Stimulated activated CD4-positive, alpha-beta T cell treated with anti-CD3 and anti-CD28 coated beads, Interleukin-15, amount 100 ng/mL, for 48 hours (primary cell): ENCODE results near the gene ZNF142.

Experiments used
- DNase-seq, 2 donors: peaks; one replicate each; pipeline ENCODE4 v3.0.0-alpha.2; 2020; ENCODE audit warnings: low read depth in 2 of 2

ZNF142 gene

GRCh38 chr2:218655751-218656150, 3.7 kb downstream of the ZNF142 start:
- DNase-seq, result no peak

GRCh38 chr2:218648787-218649100, 10.7 kb downstream of the ZNF142 start:
- DNase-seq, result no peak

GRCh38 chr2:218648088-218648786, 11.2 kb downstream of the ZNF142 start:
- peak in 1 of 2 donors; percentile 39 for DNase-seq

- no peak for DNase-seq
Measured at GRCh38 chr2:218645126-218645525, 14.3 kb downstream of the ZNF142 start.

- no peak for DNase-seq
Measured at GRCh38 chr2:218644721-218645120, 14.7 kb downstream of the ZNF142 start.

GRCh38 chr2:218643751-218644310, 15.6 kb downstream of the ZNF142 start:
- no peak for DNase-seq

GRCh38 chr2:218642786-218643185, 16.6 kb downstream of the ZNF142 start:
- no peak for DNase-seq

GRCh38 chr2:218642121-218642656, 17.2 kb downstream of the ZNF142 start:
- no peak for DNase-seq

GRCh38 chr2:218638372-218638771, 21.1 kb downstream of the ZNF142 start:
- no peak for DNase-seq

GRCh38 chr2:218635719-218636118, 23.7 kb downstream of the ZNF142 start:
- no peak for DNase-seq

GRCh38 chr2:218631837-218632236, 27.6 kb downstream of the ZNF142 start:
- DNase-seq, result no peak

GRCh38 chr2:218627939-218628338, 31.5 kb downstream of the ZNF142 start:
- no peak for DNase-seq

GRCh38 chr2:218626369-218626768, 33.1 kb downstream of the ZNF142 start:
- DNase-seq, result no peak

- no peak for DNase-seq
Measured at GRCh38 chr2:218623366-218623705, 36.1 kb downstream of the ZNF142 start.

GRCh38 chr2:218622606-218623365, 36.6 kb downstream of the ZNF142 start:
- DNase-seq, result no peak

GRCh38 chr2:218621007-218621406, 38.4 kb downstream of the ZNF142 start:
- DNase-seq, result no peak

- DNase-seq, result no peak
Measured at GRCh38 chr2:218618102-218618860, 41.1 kb downstream of the ZNF142 start.

- DNase-seq, result no peak
Measured at GRCh38 chr2:218615868-218616315, 43.5 kb downstream of the ZNF142 start.

- DNase-seq, result no peak
Measured at GRCh38 chr2:218607436-218608115, 51.8 kb downstream of the ZNF142 start, which contains the start of gene PLCD4. Gene PLCD4, plus strand, starts transcription at chr2:218607899. Its CDS starts 7,841 bp downstream, at chr2:218615740.

GRCh38 chr2:218605432-218605831, 54.0 kb downstream of the ZNF142 start:
- DNase-seq, result no peak
